ENCODE measurements around the gene CCR2.

Gene CCR2

GRCh38 chr3:46349484-46350261 lies 4.2 kb upstream of the CCR2 start:
- no peaks in the 10 kb centered on the region for H3K79me1 ChIP-seq (ENCODE audit: low read depth, low read length)
- no peaks in the 10 kb centered on the region for H3K4me1 ChIP-seq (ENCODE audit: control insufficient read depth in 2 of 2, insufficient read depth in 1 of 2, low read depth in 1 of 2, low read length in 2 of 2)
- H3K36me3 ChIP-seq (replicated peaks in 1 of 2; ENCODE audit: control insufficient read depth in 2 of 2, insufficient read depth in 2 of 2, low read length in 2 of 2), result no peaks in the 10 kb centered on the region
- no peak for DNase-seq (ENCODE audit: low spot score)
- no peak overlapping the region for H3K23ac ChIP-seq (ENCODE audit: low read depth, low read length, poor library complexity)
- no peak overlapping the region for H2BK5ac ChIP-seq (ENCODE audit: low read length)
- H3K27ac ChIP-seq (replicated peaks; ENCODE audit: low read length), result no peak overlapping the region
- no peak overlapping the region for H3K9ac ChIP-seq (ENCODE audit: low read depth, low read length, poor library complexity)
- no peak overlapping the region for H4K91ac ChIP-seq (ENCODE audit: low read depth, low read length, poor library complexity)
- H3K27me3 ChIP-seq (ENCODE audit: control insufficient read depth in 3 of 3, insufficient read depth in 3 of 3, low read depth in 1 of 3, low read length in 3 of 3), result no peaks in the 10 kb centered on the region
- no peak overlapping the region for H2AFZ ChIP-seq (ENCODE audit: low read length)
- no peak overlapping the region for H3K4me3 ChIP-seq (ENCODE audit: low read length in 2 of 2)
- H3K18ac ChIP-seq (ENCODE audit: low read length), result no peak overlapping the region
- H2BK12ac ChIP-seq (ENCODE audit: low read length), result no peak overlapping the region
- no peak overlapping the region for H2BK120ac ChIP-seq (ENCODE audit: low read depth, low read length)
- H3K14ac ChIP-seq (ENCODE audit: low read length), result no peak overlapping the region
- H3K9me3 ChIP-seq (replicated peaks in 1 of 2; ENCODE audit: control insufficient read depth in 2 of 2, insufficient read depth in 1 of 2, low read depth in 1 of 2, low read length in 2 of 2), result no peaks in the 10 kb centered on the region
- H4K8ac ChIP-seq (ENCODE audit: low read depth, low read length), result no peak overlapping the region
- no peak overlapping the region for H2AK5ac ChIP-seq (ENCODE audit: low read depth, low read length)
- H2BK15ac ChIP-seq (ENCODE audit: low read length), result no peak overlapping the region
- H3K4me2 ChIP-seq (ENCODE audit: insufficient read depth, low read length, poor library complexity, severe bottlenecking), result no peak overlapping the region
- H3K4ac ChIP-seq (ENCODE audit: low read length), result no peak overlapping the region
- no CpG with 5 or more reads among the region's 2 CpGs for WGBS, 2 donors (ENCODE audit: extremely low coverage in 2 of 2, insufficient read length in 2 of 2, insufficient replicate concordance in 1 of 2)

GRCh38 chr3:46350262-46350565 lies 3.7 kb upstream of the CCR2 start:
- Histone ChIP-seq H3K4me3 (ENCODE audit: low read length in 2 of 2) (no peak overlapping the region), H3K4me1 (ENCODE audit: control insufficient read depth in 2 of 2, insufficient read depth in 1 of 2, low read depth in 1 of 2, low read length in 2 of 2) (no peaks in the 10 kb centered on the region), H3K36me3 (replicated peaks in 1 of 2; ENCODE audit: control insufficient read depth in 2 of 2, insufficient read depth in 2 of 2, low read length in 2 of 2) (no peaks in the 10 kb centered on the region), H3K9ac (ENCODE audit: low read depth, low read length, poor library complexity) (no peak overlapping the region), H2BK12ac (ENCODE audit: low read length) (no peak overlapping the region), H3K4ac (ENCODE audit: low read length) (no peak overlapping the region), H3K9me3 (replicated peaks in 1 of 2; ENCODE audit: control insufficient read depth in 2 of 2, insufficient read depth in 1 of 2, low read depth in 1 of 2, low read length in 2 of 2) (no peaks in the 10 kb centered on the region), H4K8ac (ENCODE audit: low read depth, low read length) (no peak overlapping the region), H2BK15ac (ENCODE audit: low read length) (no peak overlapping the region), H4K91ac (ENCODE audit: low read depth, low read length, poor library complexity) (no peak overlapping the region), H2AFZ (ENCODE audit: low read length) (no peak overlapping the region), H3K18ac (ENCODE audit: low read length) (no peak overlapping the region), H2BK5ac (ENCODE audit: low read length) (no peak overlapping the region), H2AK5ac (ENCODE audit: low read depth, low read length) (no peak overlapping the region), H3K79me1 (ENCODE audit: low read depth, low read length) (no peaks in the 10 kb centered on the region), H3K14ac (ENCODE audit: low read length) (no peak overlapping the region), H3K27me3 (ENCODE audit: control insufficient read depth in 3 of 3, insufficient read depth in 3 of 3, low read depth in 1 of 3, low read length in 3 of 3) (no peaks in the 10 kb centered on the region), H3K27ac (replicated peaks; ENCODE audit: low read length) (no peak overlapping the region), H3K23ac (ENCODE audit: low read depth, low read length, poor library complexity) (no peak overlapping the region), H2BK120ac (ENCODE audit: low read depth, low read length) (no peak overlapping the region), H3K4me2 (ENCODE audit: insufficient read depth, low read length, poor library complexity, severe bottlenecking) (no peak overlapping the region)
- WGBS, 2 donors (ENCODE audit: extremely low coverage in 2 of 2, insufficient read length in 2 of 2, insufficient replicate concordance in 1 of 2), result no CpG with 5 or more reads among the region's 1 CpG
- no peak for DNase-seq (ENCODE audit: low spot score)

- H3K9me3 ChIP-seq (replicated peaks in 1 of 2; ENCODE audit: control insufficient read depth in 2 of 2, insufficient read depth in 1 of 2, low read depth in 1 of 2, low read length in 2 of 2), result no peaks in the 10 kb centered on the region
- H2BK15ac ChIP-seq (ENCODE audit: low read length), result no peak overlapping the region
- no peak overlapping the region for H4K8ac ChIP-seq (ENCODE audit: low read depth, low read length)
- H2BK5ac ChIP-seq (ENCODE audit: low read length), result no peak overlapping the region
- no peak overlapping the region for H2AK5ac ChIP-seq (ENCODE audit: low read depth, low read length)
- no peak overlapping the region for H3K27ac ChIP-seq (replicated peaks; ENCODE audit: low read length)
- DNase-seq (ENCODE audit: low spot score), result no peak
- H3K36me3 ChIP-seq (replicated peaks in 1 of 2; ENCODE audit: control insufficient read depth in 2 of 2, insufficient read depth in 2 of 2, low read length in 2 of 2), result no peaks in the 10 kb centered on the region
- no peaks in the 10 kb centered on the region for H3K79me1 ChIP-seq (ENCODE audit: low read depth, low read length)
- no peak overlapping the region for H3K4me3 ChIP-seq (ENCODE audit: low read length in 2 of 2)
- no peak overlapping the region for H2BK12ac ChIP-seq (ENCODE audit: low read length)
- H3K18ac ChIP-seq (ENCODE audit: low read length), result no peak overlapping the region
- H2BK120ac ChIP-seq (ENCODE audit: low read depth, low read length), result no peak overlapping the region
- H3K14ac ChIP-seq (ENCODE audit: low read length), result no peak overlapping the region
- no peak overlapping the region for H4K91ac ChIP-seq (ENCODE audit: low read depth, low read length, poor library complexity)
- no peak overlapping the region for H2AFZ ChIP-seq (ENCODE audit: low read length)
- H3K4me1 ChIP-seq (ENCODE audit: control insufficient read depth in 2 of 2, insufficient read depth in 1 of 2, low read depth in 1 of 2, low read length in 2 of 2), result no peaks in the 10 kb centered on the region
- H3K27me3 ChIP-seq (ENCODE audit: control insufficient read depth in 3 of 3, insufficient read depth in 3 of 3, low read depth in 1 of 3, low read length in 3 of 3), result peaks cover 0 to 7% (median 0%) of the 10 kb centered on the region in 3 experiments
- H3K4me2 ChIP-seq (ENCODE audit: insufficient read depth, low read length, poor library complexity, severe bottlenecking), result no peak overlapping the region
- WGBS, 2 donors (ENCODE audit: extremely low coverage in 2 of 2, insufficient read length in 2 of 2, insufficient replicate concordance in 1 of 2), result no CpG with 5 or more reads among the region's 3 CpGs
- H3K23ac ChIP-seq (ENCODE audit: low read depth, low read length, poor library complexity), result no peak overlapping the region
- no peak overlapping the region for H3K9ac ChIP-seq (ENCODE audit: low read depth, low read length, poor library complexity)
- H3K4ac ChIP-seq (ENCODE audit: low read length), result no peak overlapping the region
These were observed 2.3 kb upstream of the CCR2 start for GRCh38 chr3:46351646-46352045.

- Histone ChIP-seq H2BK120ac (ENCODE audit: low read depth, low read length) (no peak overlapping the region), H3K9me3 (replicated peaks in 1 of 2; ENCODE audit: control insufficient read depth in 2 of 2, insufficient read depth in 1 of 2, low read depth in 1 of 2, low read length in 2 of 2) (no peaks in the 10 kb centered on the region), H3K27ac (replicated peaks; ENCODE audit: low read length) (no peak overlapping the region), H3K23ac (ENCODE audit: low read depth, low read length, poor library complexity) (no peak overlapping the region), H3K18ac (ENCODE audit: low read length) (no peak overlapping the region), H3K27me3 (ENCODE audit: control insufficient read depth in 3 of 3, insufficient read depth in 3 of 3, low read depth in 1 of 3, low read length in 3 of 3) (peaks cover 0 to 7% (median 0%) of the 10 kb centered on the region in 3 experiments), H3K4ac (ENCODE audit: low read length) (no peak overlapping the region), H2AFZ (ENCODE audit: low read length) (no peak overlapping the region), H3K4me2 (ENCODE audit: insufficient read depth, low read length, poor library complexity, severe bottlenecking) (no peak overlapping the region), H3K4me3 (ENCODE audit: low read length in 2 of 2) (no peak overlapping the region), H4K8ac (ENCODE audit: low read depth, low read length) (no peak overlapping the region), H2AK5ac (ENCODE audit: low read depth, low read length) (no peak overlapping the region), H3K9ac (ENCODE audit: low read depth, low read length, poor library complexity) (no peak overlapping the region), H2BK5ac (ENCODE audit: low read length) (no peak overlapping the region), H3K4me1 (ENCODE audit: control insufficient read depth in 2 of 2, insufficient read depth in 1 of 2, low read depth in 1 of 2, low read length in 2 of 2) (no peaks in the 10 kb centered on the region), H3K36me3 (replicated peaks in 1 of 2; ENCODE audit: control insufficient read depth in 2 of 2, insufficient read depth in 2 of 2, low read length in 2 of 2) (no peaks in the 10 kb centered on the region), H3K14ac (ENCODE audit: low read length) (no peak overlapping the region), H4K91ac (ENCODE audit: low read depth, low read length, poor library complexity) (no peak overlapping the region), H2BK12ac (ENCODE audit: low read length) (no peak overlapping the region), H3K79me1 (ENCODE audit: low read depth, low read length) (no peaks in the 10 kb centered on the region), H2BK15ac (ENCODE audit: low read length) (no peak overlapping the region)
- no peak for DNase-seq (ENCODE audit: low spot score)
- WGBS, 2 donors (ENCODE audit: extremely low coverage in 2 of 2, insufficient read length in 2 of 2, insufficient replicate concordance in 1 of 2), result no CpG with 5 or more reads among the region's 4 CpGs
These were observed 821 bp upstream of the CCR2 start for GRCh38 chr3:46353090-46353489.
